ENCODE measurements around the gene USP22. TPM values are rescaled to one million over a fixed set of nuclear protein-coding genes. Genes with fewer than 3 reads are reported as not detected.

USP22 gene
- total and polyA plus RNA-seq, 2 of the 4 experiments (the other 2 are of a cell fraction) = 161 to 319 TPM

DNA sequence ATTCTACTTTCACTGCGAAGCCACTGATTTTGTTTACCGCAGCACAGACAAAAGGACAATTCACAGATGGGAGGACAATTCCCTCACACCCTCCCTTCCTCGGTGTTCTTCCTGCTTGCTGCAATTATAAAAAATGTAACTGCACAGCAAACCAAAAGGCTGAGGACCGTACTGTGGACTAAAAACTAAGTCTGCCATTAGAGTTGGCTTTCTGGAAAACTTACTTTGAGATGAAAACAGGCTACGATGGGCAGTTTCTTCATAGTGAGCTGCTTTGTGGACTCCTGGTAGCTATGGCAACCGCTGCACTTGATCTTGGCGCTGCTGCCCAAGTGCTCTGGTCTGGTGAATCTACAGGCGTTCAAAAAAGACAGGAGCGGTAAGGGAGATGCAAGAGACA, 35.2 kb downstream of the USP22 start:
- CTCF ChIA-PET = no interaction called here
- 100% methylated on average over 3 of the region's 9 CpGs; no CpG with 5 or more reads in 1 of the 2 experiments for WGBS, 2 experiments (ENCODE audit: extremely low coverage in 2 of 2, insufficient read length in 1 of 2)

More for the DNA sequence above, 35.2 kb downstream of the USP22 start:
- TF ChIP-seq MXI1 (IDR thresholded peaks at IDR 0.05; ENCODE audit: borderline replicate concordance, low read depth, low read length) (no peak), BHLHE40 (IDR thresholded peaks at IDR 0.05; ENCODE audit: low read depth, low read length) (no peak), NFE2L2 (IDR thresholded peaks at IDR 0.05; ENCODE audit: low read depth, low read length) (no peak), RAD21 (IDR thresholded peaks at IDR 0.05; ENCODE audit: low read length) (no peak), MAFK (IDR thresholded peaks at IDR 0.05; ENCODE audit: low read depth, low read length) (no peak), FOS (IDR thresholded peaks at IDR 0.05; ENCODE audit: low read depth, low read length) (no peak), CEBPB (IDR thresholded peaks at IDR 0.05; ENCODE audit: low read depth, low read length) (no peak), POLR2A (IDR thresholded peaks at IDR 0.05; ENCODE audit: low read depth, low read length) (no peak), MAZ (IDR thresholded peaks at IDR 0.05; ENCODE audit: borderline replicate concordance, low read depth, low read length) (no peak), SMC3 (IDR thresholded peaks at IDR 0.05; ENCODE audit: low read depth, low read length) (no peak), CHD1 (IDR thresholded peaks at IDR 0.05; ENCODE audit: low read depth, low read length) (no peak), RCOR1 (IDR thresholded peaks at IDR 0.05; ENCODE audit: insufficient replicate concordance, low read length) (no peak), RFX5 (IDR thresholded peaks at IDR 0.05; ENCODE audit: low read depth, low read length) (no peak)
- TF ChIP-seq, protein P1, sequence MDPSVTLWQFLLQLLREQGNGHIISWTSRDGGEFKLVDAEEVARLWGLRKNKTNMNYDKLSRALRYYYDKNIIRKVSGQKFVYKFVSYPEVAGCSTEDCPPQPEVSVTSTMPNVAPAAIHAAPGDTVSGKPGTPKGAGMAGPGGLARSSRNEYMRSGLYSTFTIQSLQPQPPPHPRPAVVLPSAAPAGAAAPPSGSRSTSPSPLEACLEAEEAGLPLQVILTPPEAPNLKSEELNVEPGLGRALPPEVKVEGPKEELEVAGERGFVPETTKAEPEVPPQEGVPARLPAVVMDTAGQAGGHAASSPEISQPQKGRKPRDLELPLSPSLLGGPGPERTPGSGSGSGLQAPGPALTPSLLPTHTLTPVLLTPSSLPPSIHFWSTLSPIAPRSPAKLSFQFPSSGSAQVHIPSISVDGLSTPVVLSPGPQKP (IDR thresholded peaks at IDR 0.05; ENCODE audit: borderline replicate concordance, low read depth, low read length) = no peak
- TF ChIP-seq, protein P2, sequence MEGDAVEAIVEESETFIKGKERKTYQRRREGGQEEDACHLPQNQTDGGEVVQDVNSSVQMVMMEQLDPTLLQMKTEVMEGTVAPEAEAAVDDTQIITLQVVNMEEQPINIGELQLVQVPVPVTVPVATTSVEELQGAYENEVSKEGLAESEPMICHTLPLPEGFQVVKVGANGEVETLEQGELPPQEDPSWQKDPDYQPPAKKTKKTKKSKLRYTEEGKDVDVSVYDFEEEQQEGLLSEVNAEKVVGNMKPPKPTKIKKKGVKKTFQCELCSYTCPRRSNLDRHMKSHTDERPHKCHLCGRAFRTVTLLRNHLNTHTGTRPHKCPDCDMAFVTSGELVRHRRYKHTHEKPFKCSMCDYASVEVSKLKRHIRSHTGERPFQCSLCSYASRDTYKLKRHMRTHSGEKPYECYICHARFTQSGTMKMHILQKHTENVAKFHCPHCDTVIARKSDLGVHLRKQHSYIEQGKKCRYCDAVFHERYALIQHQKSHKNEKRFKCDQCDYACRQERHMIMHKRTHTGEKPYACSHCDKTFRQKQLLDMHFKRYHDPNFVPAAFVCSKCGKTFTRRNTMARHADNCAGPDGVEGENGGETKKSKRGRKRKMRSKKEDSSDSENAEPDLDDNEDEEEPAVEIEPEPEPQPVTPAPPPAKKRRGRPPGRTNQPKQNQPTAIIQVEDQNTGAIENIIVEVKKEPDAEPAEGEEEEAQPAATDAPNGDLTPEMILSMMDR (conservative IDR thresholded peaks at IDR 0.05; ENCODE audit: low read depth, low read length) = no peak
- TF ChIP-seq, protein P3, sequence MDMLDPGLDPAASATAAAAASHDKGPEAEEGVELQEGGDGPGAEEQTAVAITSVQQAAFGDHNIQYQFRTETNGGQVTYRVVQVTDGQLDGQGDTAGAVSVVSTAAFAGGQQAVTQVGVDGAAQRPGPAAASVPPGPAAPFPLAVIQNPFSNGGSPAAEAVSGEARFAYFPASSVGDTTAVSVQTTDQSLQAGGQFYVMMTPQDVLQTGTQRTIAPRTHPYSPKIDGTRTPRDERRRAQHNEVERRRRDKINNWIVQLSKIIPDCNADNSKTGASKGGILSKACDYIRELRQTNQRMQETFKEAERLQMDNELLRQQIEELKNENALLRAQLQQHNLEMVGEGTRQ (IDR thresholded peaks at IDR 0.05; ENCODE audit: low read depth, low read length) = no peak
- H3K36me3 ChIP-seq (ENCODE audit: control insufficient read depth, insufficient read depth, low read length) = peaks cover 90% of the 10 kb centered on the region
- H3K27me3 ChIP-seq (ENCODE audit: control insufficient read depth, insufficient read depth, low read length) = no peaks in the 10 kb centered on the region
- no peak overlapping the region for H2BK15ac ChIP-seq (ENCODE audit: low read depth, low read length)
- no peak overlapping the region for H2BK5ac ChIP-seq (ENCODE audit: low read depth, low read length, poor library complexity, severe bottlenecking)
- H3K4ac ChIP-seq (ENCODE audit: low read depth, low read length) = no peak overlapping the region
- no peak for ATAC-seq (ENCODE audit: low read depth)
- H2BK120ac ChIP-seq (ENCODE audit: low read depth, low read length) = no peak overlapping the region
- H3K4me2 ChIP-seq (ENCODE audit: low read depth, low read length) = no peak overlapping the region
- no TSS peak for BruUV-seq (replicated peaks)
- H3K4me1 ChIP-seq (ENCODE audit: control insufficient read depth, insufficient read depth, low read length) = no peaks in the 10 kb centered on the region
- H3K9ac ChIP-seq (ENCODE audit: low read depth, low read length) = no peak overlapping the region
- no peak overlapping the region for H2BK20ac ChIP-seq (ENCODE audit: low read depth, low read length)
- H3K9me3 ChIP-seq (ENCODE audit: control insufficient read depth, insufficient read depth, low read length) = no peaks in the 10 kb centered on the region
- no peak overlapping the region for H3K18ac ChIP-seq (ENCODE audit: low read depth, low read length)
- dilution Hi-C loops (cut with HindIII; ENCODE audit: low sequenced_read_pairs, unreplicated experiment) (no loop called here), in situ Hi-C loops (cut with MboI; ENCODE audit: low sequenced_read_pairs) (no loop called here), intact Hi-C loops (cut with micrococcal nuclease) (no loop called here)
- POLR2A ChIA-PET (ENCODE audit: unreplicated experiment) = interaction anchor here (0.8 kb wide), 1 partner anchor 12 kb away, joined by 3 read pairs; no protein-coding TSS in a partner anchor
- no peak overlapping the region for H3K14ac ChIP-seq (replicated peaks; ENCODE audit: low read depth, low read length)
- no peak overlapping the region for H2AFZ ChIP-seq (replicated peaks; ENCODE audit: low read length, poor library complexity)
- H3K56ac ChIP-seq (ENCODE audit: extremely low read depth, insufficient read depth, low read length) = no peak overlapping the region
- DNase-seq = no peak
- H4K91ac ChIP-seq (ENCODE audit: insufficient read depth, low read depth, low read length) = no peak overlapping the region
- no peak overlapping the region for H3K23ac ChIP-seq (ENCODE audit: low read depth, low read length)
- no peak overlapping the region for H3K27ac ChIP-seq (ENCODE audit: insufficient read depth, low read length)
- no peak overlapping the region for H3K4me3 ChIP-seq (ENCODE audit: insufficient read depth, low read depth, low read length)
- H3K79me1 ChIP-seq (ENCODE audit: low read depth in 1 of 2, low read length in 2 of 2) = peaks cover 41 to 86% of the 10 kb centered on the region in 2 experiments
- H2AK5ac ChIP-seq (ENCODE audit: low read depth, low read length) = no peak overlapping the region
- no peak overlapping the region for H2AK9ac ChIP-seq (replicated peaks; ENCODE audit: low read depth, low read length, poor library complexity)
- peaks cover 3% of the 10 kb centered on the region; the same call in 1 of the 2 replicates for H3K9me1 ChIP-seq (ENCODE audit: insufficient read depth, low read length)
- H4K8ac ChIP-seq (ENCODE audit: low read depth in 2 of 2, low read length in 2 of 2) = no peak overlapping the region
- H4K5ac ChIP-seq (ENCODE audit: low read depth, low read length) = no peak overlapping the region
- H4K20me1 ChIP-seq (ENCODE audit: insufficient read depth, low read length) = peaks cover 91% of the 10 kb centered on the region
